HG02588 (cell line): ENCODE data around the gene DAGLA.

Experiments used
- ATAC-seq: cut with Tn5 transposase; IDR thresholded peaks from one replicate; pipeline ENCODE4 v1.9.1; 2021; ENCODE audit warnings: mild to moderate bottlenecking, moderate library complexity; ENCODE audit not compliant: unreplicated experiment

The DAGLA gene

DNA sequence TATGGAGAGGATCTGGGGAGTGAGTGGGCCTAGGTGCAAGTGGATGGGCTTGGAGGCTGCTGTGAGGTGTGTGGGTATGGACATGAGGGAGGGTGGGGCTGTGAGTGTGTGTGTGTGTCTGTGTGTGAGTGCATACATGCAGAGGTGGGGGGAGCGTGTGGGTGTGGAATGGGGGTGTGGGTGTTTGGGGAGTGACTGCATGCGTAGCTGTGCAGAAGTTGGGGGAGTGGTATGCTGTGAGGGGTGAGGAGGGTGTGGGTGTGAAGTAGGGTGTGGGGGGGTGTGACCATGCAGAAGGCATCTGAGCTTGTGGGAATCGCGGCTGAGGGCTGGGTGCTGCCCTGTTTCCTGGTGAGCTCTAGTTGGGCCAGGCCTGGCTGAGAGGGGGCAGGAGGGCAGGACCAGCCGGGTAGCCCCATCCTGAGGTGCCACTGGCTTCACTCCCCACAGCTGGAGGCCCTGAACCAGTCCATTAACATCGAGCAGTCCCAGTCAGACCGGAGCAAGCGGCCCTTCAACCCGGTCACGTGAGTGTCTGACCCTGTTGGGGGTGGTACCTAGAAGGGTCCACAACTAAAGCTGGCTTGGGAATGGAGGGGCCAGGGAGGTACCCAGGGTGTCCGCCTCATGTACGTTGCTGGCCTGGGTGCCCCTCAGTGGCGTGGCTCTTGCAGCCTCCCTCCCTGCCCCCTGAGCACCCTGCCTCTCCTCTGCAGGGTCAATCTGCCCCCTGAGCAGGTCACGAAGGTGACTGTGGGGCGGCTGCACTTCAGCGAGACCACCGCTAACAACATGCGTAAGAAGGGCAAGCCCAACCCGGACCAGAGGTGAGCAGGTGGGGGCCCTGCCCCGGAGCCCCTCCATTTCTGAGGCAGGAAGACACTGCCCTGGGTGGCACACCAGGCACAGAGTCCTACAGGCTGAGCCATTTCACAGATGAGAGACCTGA lies 95.7 kb downstream of the DAGLA start:
- no peak for ATAC-seq

DNA sequence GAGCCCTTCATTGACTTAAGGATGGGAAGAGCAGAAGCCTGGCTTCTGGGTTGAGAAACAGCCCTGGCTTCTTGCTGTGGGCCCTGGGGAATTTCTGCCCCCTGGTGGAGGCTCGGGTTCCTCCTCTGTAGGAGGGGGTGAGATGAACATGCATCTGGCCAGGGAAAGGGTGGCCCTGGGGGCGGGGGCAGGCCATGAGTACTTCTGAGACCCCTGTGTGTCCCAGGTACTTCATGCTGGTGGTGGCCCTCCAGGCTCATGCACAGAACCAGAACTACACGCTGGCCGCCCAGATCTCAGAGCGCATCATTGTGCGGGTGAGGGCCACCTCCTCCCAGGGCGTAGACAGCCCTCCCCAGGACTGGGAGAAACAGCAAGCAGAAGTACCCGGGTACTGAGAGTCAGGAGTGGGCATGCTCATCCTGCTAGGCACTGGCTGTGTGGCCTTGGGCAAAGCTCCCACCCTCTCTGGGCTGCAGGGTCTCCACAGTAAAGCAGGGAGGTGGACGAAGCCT lies 96.4 kb downstream of the DAGLA start:
- no peak for ATAC-seq

DNA sequence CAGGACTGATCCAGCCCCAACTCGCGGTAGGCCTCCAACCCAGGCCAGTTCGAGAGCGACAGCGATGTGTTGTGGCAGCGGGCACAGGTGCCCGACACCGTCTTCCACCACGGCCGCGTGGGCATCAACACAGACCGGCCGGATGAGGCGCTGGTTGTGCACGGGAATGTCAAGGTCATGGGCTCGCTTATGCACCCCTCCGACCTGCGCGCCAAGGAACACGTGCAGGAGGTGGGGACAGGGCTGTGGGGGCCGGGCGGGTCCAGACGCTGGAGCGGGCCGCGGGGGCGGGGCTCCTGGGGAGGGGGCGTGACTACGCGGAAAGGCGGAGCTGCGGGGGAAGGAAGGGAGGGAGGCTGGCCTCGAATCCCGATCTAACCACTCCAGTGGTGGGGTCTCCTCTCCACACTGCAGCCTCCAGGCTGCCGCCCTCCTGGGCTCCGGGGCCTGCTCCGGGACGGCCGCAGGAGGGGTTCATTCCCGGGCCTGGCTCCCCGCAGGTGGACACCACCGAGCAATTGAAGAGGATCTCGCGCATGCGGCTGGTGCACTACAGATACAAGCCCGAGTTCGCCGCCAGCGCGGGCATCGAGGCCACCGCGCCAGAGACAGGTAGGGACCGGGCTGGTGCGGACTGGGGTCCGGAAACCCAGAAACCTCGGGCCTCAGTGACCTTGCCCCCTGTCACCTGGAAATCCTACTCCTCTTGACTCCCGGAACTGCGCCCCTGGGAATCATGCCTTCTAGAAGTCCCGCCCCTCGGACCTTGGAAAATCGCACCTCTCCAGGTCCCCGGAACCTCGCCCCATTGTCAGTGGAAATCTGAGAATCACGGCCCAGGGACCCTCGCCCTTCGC lies 97.3 kb downstream of the DAGLA start:
- no peak for ATAC-seq

DNA sequence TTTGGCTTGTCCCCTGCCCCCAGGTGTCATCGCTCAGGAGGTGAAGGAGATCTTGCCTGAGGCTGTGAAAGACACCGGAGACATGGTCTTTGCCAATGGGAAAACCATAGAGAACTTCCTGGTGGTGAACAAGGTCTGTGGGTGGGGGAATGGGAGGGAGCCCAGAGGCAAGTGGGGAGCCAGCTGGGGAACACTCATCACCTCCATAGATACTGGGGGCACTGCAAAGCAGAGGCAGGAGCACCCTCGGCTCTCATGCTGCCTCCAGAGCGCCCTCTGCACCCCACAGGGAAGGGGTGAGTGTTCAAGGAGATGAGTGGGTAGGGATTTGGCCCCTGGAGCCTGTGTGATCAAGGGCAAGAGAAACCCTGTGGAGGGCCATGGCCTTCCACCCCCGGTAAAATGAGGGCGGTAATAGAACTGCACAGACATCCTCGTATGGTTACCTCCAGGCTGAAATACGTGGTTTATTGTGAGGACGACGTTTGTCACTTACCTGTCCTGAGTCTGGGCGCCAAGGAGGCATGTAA lies 98.2 kb downstream of the DAGLA start:
- no peak for ATAC-seq

DNA sequence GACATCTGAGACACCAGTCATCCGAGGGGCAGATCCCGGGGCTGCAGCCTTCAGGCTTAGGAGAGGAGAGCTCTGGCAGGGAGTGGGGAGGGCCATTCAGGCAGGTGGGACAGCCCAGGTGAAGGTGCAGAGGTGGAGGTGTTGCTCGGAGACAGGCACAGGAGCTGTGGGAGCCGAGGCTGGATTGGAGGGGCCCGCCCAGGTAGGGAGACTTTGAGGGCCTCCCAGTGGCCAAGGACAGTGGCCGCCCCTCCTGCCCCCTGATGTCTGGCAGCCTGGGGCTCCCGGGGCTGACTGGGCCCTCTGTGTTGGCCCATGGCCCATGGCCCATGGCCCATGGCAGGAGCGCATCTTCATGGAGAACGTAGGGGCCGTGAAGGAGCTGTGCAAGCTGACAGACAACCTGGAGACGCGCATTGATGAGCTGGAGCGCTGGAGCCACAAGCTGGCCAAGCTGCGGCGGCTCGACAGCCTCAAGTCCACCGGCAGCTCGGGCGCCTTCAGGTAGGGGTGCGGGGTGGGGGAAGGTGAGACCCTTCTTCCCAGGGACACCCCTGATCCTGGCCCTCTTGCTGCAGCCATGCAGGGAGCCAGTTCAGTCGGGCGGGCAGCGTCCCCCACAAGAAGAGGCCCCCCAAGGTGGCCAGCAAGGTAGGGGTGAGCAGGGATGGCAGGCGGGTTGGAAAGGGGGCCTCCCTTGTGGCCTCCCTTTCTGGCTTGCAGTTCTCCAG lies 98.9 kb downstream of the DAGLA start:
- no peak for ATAC-seq

DNA sequence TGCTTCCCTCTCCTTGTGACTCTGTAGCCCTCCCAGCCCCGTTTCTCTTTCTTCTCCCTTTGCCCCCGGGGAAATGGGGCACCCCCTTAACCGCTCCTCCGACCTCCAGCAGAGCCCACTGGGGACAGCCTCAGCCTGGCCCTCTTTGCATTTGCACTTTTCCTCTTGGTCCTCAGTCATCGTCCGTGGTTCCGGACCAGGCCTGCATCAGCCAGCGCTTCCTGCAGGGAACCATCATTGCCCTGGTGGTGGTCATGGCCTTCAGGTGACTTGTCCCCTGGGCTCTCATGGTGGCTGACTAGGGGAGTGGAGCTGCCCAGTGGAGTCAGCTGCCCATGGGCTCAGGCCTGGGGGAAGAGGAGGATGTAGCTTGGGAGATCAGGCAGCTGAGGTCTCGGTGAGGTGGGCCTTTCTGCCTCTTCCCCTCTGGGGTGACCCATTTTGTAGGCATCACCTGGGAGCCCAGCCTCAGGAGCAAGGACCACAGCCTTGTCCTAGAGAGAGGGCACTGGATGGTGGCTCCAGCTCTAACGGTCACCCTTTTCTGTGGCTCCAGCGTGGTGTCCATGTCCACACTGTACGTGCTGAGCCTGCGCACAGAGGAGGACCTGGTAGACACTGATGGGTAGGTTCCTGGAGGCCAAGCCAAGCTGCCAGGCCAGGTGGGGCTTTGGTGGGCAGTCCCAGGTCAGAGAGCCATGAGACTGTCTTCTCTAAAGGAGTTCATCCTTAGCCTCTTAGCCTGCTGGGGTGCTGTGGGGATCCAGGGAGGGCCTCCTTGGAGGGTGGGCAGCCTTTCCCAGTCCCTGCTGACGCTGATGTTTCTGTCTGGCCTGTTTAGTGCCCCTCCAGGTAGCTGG lies 99.7 kb downstream of the DAGLA start:
- no peak for ATAC-seq

DNA sequence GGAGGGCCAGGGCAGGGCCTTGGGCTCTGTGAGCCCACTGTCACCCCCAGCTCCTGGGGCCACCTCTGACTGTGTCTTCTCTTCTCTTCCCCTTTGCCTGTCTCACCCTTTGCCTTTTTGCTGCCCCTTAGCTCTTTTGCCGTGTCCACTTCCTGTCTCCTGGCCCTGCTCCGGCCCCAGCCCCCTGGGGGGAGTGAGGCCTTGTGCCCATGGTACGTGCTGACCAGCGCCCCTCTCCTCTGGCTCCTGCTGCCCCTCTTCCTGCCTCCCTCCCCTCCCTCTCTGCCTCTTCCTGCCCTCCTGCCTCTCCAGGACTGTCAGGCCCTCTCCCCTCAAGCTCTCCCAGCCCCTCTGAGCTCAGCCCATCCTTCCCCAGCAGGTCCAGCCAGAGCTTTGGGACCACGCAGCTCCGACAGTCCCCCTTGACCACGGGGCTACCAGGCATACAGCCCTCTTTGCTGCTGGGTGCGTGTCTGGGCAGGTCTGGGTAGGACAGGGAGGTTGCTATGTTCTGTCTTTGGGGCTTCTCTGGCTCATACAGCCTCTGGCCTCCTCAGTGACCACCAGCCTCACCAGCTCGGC lies 100.5 kb downstream of the DAGLA start:
- no peak for ATAC-seq

DNA sequence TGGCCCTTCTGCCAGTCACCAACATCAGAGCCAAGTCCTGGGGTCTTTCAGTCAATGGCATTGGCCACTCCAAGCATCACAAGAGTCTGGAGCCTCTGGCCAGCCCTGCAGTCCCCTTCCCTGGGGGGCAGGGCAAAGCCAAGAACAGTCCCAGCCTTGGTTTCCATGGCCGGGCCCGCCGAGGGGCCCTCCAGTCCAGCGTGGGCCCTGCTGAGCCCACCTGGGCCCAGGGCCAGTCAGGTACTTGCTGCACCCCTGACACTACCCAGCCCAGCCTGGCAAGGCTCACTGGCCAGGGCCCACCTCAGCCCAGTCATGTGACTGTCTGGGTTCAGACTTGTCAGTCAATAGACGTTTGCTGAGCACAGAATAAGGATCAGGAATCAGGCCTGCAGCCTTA lies 101.4 kb downstream of the DAGLA start:
- ATAC-seq, result no peak

DNA sequence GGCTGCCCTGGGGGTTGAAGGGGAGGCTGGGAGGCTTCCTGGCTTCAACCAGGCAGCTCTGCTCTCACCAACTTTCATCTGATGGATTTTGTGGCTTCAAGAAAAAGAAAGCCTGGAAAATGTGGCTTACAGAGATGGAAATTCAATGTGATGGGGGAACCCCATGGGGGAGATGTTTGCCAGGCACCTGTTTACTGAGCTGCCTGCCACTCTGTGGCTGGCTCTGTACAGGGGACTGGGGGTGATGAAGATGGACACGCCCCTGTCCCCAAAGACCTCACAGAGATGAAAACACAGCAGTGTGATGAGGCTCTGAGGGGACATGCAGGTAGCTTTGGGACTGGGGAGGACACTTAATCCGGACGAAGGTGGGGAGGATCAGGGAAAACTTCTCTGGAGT lies 102.1 kb downstream of the DAGLA start:
- ATAC-seq, result no peak

DNA sequence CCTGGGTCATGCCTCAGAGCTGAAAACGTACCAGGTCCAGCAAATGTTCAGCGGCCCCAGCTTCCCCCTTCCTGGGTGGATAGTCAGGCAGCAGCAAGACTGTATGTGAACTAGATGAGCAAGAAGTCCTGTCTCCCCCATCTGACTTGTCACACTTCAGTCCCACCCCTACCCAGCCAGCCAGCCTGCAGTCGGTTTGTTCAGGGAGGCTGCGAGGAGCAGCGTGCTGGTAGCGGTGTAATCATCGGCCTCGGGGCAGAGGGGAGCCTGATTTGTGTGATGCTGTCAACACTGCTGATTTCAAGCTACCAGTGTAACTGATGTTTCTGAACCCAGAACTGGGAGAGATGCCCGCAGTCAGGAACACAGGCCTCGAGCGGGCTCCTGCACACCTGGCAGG lies 102.7 kb downstream of the DAGLA start:
- no peak for ATAC-seq

DNA sequence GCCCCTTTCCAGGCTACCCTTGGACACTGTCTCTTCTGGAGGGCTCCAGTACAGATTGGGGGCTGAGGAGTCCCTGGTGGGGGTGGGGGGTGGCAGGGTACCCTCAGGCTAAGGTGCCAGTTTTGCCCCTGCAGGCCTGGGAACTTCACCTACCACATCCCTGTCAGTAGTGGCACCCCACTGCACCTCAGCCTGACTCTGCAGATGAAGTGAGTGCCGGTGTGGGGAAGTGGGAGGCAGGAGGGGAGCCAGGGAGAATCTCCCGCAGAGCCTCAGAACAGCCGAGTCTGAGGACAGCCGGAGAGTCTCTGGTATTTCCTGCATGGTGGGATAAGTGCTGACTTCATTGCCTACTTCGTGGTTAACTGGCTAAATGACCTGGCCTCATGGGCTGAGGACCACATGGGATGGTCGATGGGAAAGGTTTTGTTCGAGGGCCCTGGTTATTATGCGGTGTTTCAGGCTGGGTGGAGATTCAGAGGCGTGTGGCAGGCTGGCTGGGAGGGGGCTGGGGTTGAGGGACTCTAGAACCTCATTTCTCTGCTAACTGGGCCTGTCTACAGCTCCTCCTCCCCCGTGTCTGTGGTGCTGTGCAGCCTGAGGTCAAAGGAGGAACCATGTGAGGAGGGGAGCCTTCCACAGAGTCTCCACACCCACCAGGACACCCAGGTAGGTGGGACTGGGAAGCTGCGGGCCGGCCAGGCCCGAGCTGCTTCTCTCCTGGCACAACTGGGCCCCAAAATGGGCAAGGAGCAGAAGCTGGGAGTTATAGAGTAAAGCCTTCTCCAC lies 103.7 kb downstream of the DAGLA start:
- no peak for ATAC-seq

DNA sequence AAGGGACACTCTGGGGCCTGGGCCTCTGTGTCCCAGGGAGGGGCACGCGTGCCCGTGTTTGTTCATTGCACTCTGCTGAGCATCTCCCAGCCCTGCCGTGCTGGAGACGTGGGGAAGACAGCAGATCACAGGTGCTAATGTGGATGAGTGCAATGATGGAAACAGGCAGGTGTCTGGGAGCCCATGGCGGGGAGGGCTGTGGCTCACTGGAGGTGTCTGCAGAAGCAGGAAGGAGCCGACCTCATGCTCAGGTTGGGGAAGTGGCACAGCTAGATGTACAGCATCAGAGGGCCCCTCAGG lies 104.3 kb downstream of the DAGLA start:
- ATAC-seq, result no peak

DNA sequence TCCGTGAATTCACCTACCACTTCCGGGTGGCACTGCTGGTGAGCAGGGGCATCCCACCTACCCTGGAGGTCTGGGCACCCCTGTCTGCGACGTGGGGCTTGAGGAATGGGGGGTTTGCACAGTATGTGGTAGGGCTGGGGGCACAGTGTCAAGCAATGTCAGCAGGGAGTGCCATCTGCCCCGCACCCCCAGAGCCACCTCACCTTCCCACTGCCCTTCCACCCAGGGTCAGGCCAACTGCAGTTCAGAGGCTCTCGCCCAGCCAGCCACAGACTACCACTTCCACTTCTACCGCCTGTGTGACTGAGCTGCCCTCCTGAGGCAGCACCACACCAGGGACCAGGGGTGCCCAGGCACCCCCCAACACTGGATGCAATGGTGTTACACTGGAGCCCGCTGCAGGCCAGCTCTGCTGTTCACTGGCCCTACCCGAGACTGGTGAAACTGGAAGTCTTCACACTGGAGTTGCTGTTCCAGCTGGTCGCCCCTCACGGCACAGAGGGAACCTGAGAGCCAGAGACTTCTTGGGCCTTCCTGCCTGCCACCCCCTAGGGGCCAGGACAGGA lies 105.7 kb downstream of the DAGLA start:
- ATAC-seq, result no peak

DNA sequence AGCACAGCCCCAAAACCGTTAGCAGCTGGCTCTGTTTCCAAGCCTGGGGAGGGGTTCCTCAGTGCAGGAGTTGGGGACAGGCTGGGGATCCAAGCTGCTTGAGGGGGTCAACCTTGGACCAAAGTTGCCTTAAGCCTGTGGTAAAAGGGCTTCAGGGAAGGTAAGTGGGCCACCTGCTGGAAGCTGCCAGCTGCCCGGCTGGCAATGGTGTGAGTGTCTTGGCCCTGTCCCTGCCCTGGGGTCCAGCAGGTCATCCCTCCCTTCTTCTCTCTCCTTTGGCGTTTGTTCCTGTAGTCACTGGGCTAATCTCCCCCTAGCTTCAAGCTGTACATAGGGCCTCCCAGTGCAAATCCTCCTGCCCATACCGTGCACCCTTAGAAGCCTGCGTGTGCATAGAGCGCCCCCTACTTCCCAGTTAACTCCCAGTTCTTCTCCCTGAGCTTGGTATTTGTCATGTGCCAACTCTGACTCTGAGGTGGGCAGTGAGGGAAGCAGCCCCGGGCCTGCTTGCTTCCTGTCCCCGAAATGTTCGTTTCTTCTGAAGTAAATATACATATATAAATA lies 107.8 kb downstream of the DAGLA start:
- no peak for ATAC-seq

DNA sequence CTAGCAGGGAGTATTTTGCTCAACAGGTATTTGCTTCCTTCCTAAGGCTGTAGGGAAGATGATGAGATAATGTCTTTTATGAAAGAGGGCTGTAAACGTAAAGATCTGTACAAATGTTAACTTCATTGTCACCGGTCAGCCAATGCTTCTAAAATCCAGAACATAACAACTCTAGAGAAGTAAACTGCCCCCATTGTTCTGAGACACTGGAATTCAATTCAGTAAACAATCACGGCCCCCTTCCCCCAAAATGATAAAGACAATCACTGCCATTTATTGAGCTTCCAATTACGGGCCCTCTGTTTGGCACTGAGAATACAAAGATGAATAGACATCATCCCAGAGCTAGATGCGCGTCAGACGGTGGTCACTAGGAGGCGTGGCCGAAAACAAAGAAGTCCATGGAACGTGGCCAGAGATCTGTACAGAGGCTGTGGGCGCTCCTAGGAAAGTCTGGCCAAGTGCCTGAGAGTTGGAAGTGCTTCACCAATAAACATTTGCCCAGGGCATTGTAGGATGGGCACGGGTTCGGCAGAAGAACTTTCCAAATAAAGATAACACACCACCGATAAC lies 111.6 kb downstream of the DAGLA start:
- ATAC-seq, result peak; percentile 26

DNA sequence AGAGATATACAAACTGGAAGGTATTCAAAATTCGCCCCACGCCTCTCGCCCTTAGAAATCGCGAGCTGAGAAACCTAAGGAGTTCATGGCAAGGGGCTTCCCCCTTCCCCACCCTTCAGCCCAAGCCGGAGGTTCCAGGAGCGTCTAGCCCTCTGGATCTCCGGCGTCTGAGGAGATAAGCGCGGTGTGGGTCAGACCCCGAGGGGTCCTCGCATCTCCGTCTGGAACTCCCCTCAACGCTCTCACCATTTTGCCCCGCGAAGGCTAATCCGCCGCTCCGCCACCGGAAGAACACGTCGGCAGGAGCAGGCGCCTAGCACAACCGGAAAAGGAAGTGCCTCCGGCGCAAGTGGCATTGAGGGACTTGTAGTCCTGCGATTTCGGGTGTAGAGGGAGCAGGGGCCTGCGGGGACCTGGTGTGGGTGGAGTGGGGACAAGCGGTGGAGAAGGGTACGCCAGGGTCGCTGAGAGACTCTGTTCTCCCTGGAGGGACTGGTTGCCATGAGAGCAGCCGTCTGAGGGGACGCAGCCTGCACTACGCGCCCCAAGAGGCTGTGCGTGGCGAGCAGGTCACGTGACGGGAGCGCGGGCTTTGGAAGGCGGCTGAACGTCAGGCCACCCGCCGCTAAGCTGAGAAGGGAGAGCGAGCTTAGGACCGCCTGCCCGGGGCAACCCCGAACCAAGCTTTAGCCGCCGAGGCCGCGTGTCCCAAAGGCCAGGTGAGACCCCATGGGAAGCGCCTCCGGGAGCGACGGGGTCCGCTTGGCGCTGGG lies 112.3 kb downstream of the DAGLA start, which contains the start of the genes FEN1 and TMEM258:
TSS of gene FEN1 (plus strand) at position 602 of the 773 bp plus-strand sequence. CDS start 2,451 bp downstream, outside the sequence.
TSS of gene TMEM258 (minus strand) at position 290 of the 773 bp plus-strand sequence. CDS start at position 249, 41 bp downstream.
- ATAC-seq, result peak; percentile 77
